ENCODE results near the gene CCDC181. TPM values are rescaled to one million over a fixed set of nuclear protein-coding genes. Genes with fewer than 3 reads are reported as not detected.

CCDC181 gene
- total and polyA plus RNA-seq, 2 donors (not counting 1 experiment from before 2014, with no cell fraction given) = not detected

DNA sequence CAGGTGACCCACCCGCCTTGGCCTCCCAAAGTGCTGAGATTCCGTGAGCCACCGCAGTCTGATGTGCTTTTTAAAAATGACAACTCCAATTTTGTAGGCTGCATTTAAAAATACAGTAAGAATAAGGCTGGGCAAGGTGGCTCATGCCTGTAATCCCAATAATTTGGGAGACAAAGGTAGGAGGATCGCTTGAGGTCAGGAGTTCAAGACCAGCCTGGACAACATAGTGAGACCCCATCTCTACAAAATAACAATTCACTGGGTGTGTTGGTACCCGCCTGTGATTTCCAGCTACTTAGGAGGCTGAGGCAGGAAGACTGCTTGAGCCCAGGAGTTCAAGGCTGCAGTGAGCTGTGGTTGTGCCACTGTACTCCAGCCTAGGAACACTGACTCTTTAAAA, 35.1 kb upstream of the CCDC181 start:
- Mint-ChIP-seq H3K4me3 (no peak overlapping the region), H3K27me3 (peaks cover 18% of the 10 kb centered on the region)
- WGBS (ENCODE audit: insufficient coverage) = 95% methylated on average over 4 of the region's 5 CpGs

GRCh38 chr1:169461390-169462000, 34.2 kb upstream of the CCDC181 start:
- Histone ChIP-seq H3K27me3 (replicated peaks in 1 of 4; ENCODE audit: control extremely low read depth in 1 of 4, control insufficient read depth in 3 of 4, insufficient read depth in 4 of 4, low read length in 3 of 4) (peaks cover 0 to 17% (median 15%) of the 10 kb centered on the region in 4 experiments), H3K4me3 (ENCODE audit: control extremely low read depth in 1 of 5, extremely low read depth in 1 of 5, insufficient read depth in 1 of 5, low read depth in 2 of 5, low read length in 4 of 5) (no peak overlapping the region), H3K9ac (ENCODE audit: low read length) (no peak overlapping the region), H2AFZ (ENCODE audit: insufficient read depth, low read depth, low read length, poor library complexity, severe bottlenecking) (no peak overlapping the region), H3K4me2 (replicated peaks; ENCODE audit: low read depth, low read length, poor library complexity, severe bottlenecking) (no peak overlapping the region), H3K4me1 (ENCODE audit: control insufficient read depth in 2 of 2, insufficient read depth in 2 of 2, low read length in 2 of 2) (peaks cover 5 to 7% of the 10 kb centered on the region in 2 donors), H3K79me2 (ENCODE audit: control insufficient read depth, insufficient read depth, low read length) (no peaks in the 10 kb centered on the region), H4K20me1 (ENCODE audit: control insufficient read depth, insufficient read depth, low read length, poor library complexity, severe bottlenecking) (no peaks in the 10 kb centered on the region), H3K9me3 (ENCODE audit: control extremely low read depth in 1 of 3, control insufficient read depth in 2 of 3, insufficient read depth in 1 of 3, low read length in 2 of 3) (peaks cover 0 to 10% (median 5%) of the 10 kb centered on the region in 3 donors), H3K36me3 (replicated peaks in 1 of 2; ENCODE audit: control extremely low read depth in 1 of 2, control insufficient read depth in 1 of 2, extremely low read depth in 1 of 2, insufficient read depth in 2 of 2, low read length in 1 of 2) (no peaks in the 10 kb centered on the region), H3K27ac (ENCODE audit: low read length in 2 of 2) (no peak overlapping the region)
- ATAC-seq (ENCODE audit: low read depth) (no peak), DNase-seq (no peak)
- no peak for TF ChIP-seq EZH2 (IDR thresholded peaks at IDR 0.05; ENCODE audit: borderline replicate concordance, insufficient read depth, low read depth, low read length, poor library complexity, severe bottlenecking)
- peaks cover 27% of the 10 kb centered on the region for H3K27me3 Mint-ChIP-seq
- H3K9me3 Mint-ChIP-seq (ENCODE audit: insufficient read depth) = peaks cover 4% of the 10 kb centered on the region
- H3K4me3 Mint-ChIP-seq = peak overlapping the region; percentile 2
- intact Hi-C loops (cut with micrococcal nuclease) = no loop called here
- POLR2A ChIA-PET = no interaction called here
- peaks cover 7% of the 10 kb centered on the region for H3K4me1 Mint-ChIP-seq
- CTCF ChIA-PET = interaction anchor here (0.6 to 1.8 kb wide), 3 partner anchors 84 to 89 kb away, joined by 3 to 4 read pairs (median 3); no protein-coding TSS in a partner anchor
- WGBS (ENCODE audit: insufficient coverage) = no CpG with 5 or more reads among the region's 4 CpGs
- H3K27ac Mint-ChIP-seq = no peak overlapping the region

More for the DNA sequence above, 35.1 kb upstream of the CCDC181 start:
- H3K27me3 ChIP-seq (replicated peaks in 1 of 4; ENCODE audit: control extremely low read depth in 1 of 4, control insufficient read depth in 3 of 4, insufficient read depth in 4 of 4, low read length in 3 of 4) = peaks cover 0 to 17% (median 14%) of the 10 kb centered on the region in 4 experiments
- CTCF ChIA-PET = interaction anchor here (0.6 kb wide), 1 partner anchor 85 kb away, joined by 3 read pairs; no protein-coding TSS in a partner anchor
- POLR2A ChIA-PET = interaction anchor here (0.7 kb wide), 1 partner anchor 11 kb away, joined by 4 read pairs; no protein-coding TSS in a partner anchor
- no peak overlapping the region for H3K4me2 ChIP-seq (replicated peaks; ENCODE audit: low read depth, low read length, poor library complexity, severe bottlenecking)
- no peaks in the 10 kb centered on the region for H4K20me1 ChIP-seq (ENCODE audit: control insufficient read depth, insufficient read depth, low read length, poor library complexity, severe bottlenecking)
- ATAC-seq (ENCODE audit: low read depth) (no peak), DNase-seq (no peak)
- H3K27ac ChIP-seq (ENCODE audit: low read length in 2 of 2) = no peak overlapping the region
- no peak overlapping the region for H2AFZ ChIP-seq (ENCODE audit: insufficient read depth, low read depth, low read length, poor library complexity, severe bottlenecking)
- peaks cover 5 to 7% of the 10 kb centered on the region in 2 donors for H3K4me1 ChIP-seq (ENCODE audit: control insufficient read depth in 2 of 2, insufficient read depth in 2 of 2, low read length in 2 of 2)
- H3K4me1 Mint-ChIP-seq = peaks cover 7% of the 10 kb centered on the region
- H3K9ac ChIP-seq (ENCODE audit: low read length) = no peak overlapping the region
- H3K9me3 ChIP-seq (ENCODE audit: control extremely low read depth in 1 of 3, control insufficient read depth in 2 of 3, insufficient read depth in 1 of 3, low read length in 2 of 3) = peaks cover 0 to 5% (median 4%) of the 10 kb centered on the region in 3 donors
- H3K36me3 ChIP-seq (replicated peaks in 1 of 2; ENCODE audit: control extremely low read depth in 1 of 2, control insufficient read depth in 1 of 2, extremely low read depth in 1 of 2, insufficient read depth in 2 of 2, low read length in 1 of 2) = no peaks in the 10 kb centered on the region
- no peak overlapping the region for H3K27ac Mint-ChIP-seq
- intact Hi-C loops (cut with micrococcal nuclease) = no loop called here
- TF ChIP-seq, protein P1, sequence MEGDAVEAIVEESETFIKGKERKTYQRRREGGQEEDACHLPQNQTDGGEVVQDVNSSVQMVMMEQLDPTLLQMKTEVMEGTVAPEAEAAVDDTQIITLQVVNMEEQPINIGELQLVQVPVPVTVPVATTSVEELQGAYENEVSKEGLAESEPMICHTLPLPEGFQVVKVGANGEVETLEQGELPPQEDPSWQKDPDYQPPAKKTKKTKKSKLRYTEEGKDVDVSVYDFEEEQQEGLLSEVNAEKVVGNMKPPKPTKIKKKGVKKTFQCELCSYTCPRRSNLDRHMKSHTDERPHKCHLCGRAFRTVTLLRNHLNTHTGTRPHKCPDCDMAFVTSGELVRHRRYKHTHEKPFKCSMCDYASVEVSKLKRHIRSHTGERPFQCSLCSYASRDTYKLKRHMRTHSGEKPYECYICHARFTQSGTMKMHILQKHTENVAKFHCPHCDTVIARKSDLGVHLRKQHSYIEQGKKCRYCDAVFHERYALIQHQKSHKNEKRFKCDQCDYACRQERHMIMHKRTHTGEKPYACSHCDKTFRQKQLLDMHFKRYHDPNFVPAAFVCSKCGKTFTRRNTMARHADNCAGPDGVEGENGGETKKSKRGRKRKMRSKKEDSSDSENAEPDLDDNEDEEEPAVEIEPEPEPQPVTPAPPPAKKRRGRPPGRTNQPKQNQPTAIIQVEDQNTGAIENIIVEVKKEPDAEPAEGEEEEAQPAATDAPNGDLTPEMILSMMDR (IDR thresholded peaks at IDR 0.05) = no peak
- TF ChIP-seq EZH2 (IDR thresholded peaks at IDR 0.05; ENCODE audit: borderline replicate concordance, insufficient read depth, low read depth, low read length, poor library complexity, severe bottlenecking) = no peak
- H3K4me3 ChIP-seq (ENCODE audit: control extremely low read depth in 1 of 5, extremely low read depth in 1 of 5, insufficient read depth in 1 of 5, low read depth in 2 of 5, low read length in 4 of 5) = no peak overlapping the region
- H3K9me3 Mint-ChIP-seq (ENCODE audit: insufficient read depth) = no peaks in the 10 kb centered on the region
- H3K79me2 ChIP-seq (ENCODE audit: control insufficient read depth, insufficient read depth, low read length) = no peaks in the 10 kb centered on the region

Measured in B cell (primary cell).